HCT116 (cell line): ENCODE data around the gene IL4. TPM values are rescaled to one million over a fixed set of nuclear protein-coding genes. Genes with fewer than 3 reads are reported as not detected.

Source experiments
- ATAC-seq: fragments of 200-7000 bp; cut with Tn5 transposase; 2 replicates; pipeline ENCODE4 v1.9.1; 2020; ENCODE audit warnings: mild to moderate bottlenecking, moderate library complexity
- BruUV-seq: library from RNA; stranded (reverse); fragments of 400-500 nt; replicated peaks from 2 replicates; lab custom pipeline; 2021; lab: Mats Ljungman, UMichigan
- CTCF ChIA-PET: fragments of 300-600 bp; sonication (Branson Sonifier 250); formaldehyde crosslinking; loops from one replicate; lab custom pipeline; 2021; ENCODE audit warnings: antibody characterized with exemption; lab: Charles Lee
- POLR2A ChIA-PET: fragments of 300-600, 350-600 bp; sonication (Branson Sonifier 250); formaldehyde crosslinking; loops from one replicate; lab custom pipeline; 2021; ENCODE audit warnings: antibody characterized with exemption; lab: Charles Lee
- RAD21 ChIA-PET, 2 experiments: fragments of 300-600 bp; sonication (Branson Sonifier 250); formaldehyde crosslinking; loops; one replicate each; lab custom pipeline; 2023; ENCODE audit warnings: low total read pairs in 2 of 2; ENCODE audit not compliant: uncharacterized antibody in 2 of 2, unreplicated experiment in 2 of 2, low non-redundant PET in 1 of 2; lab: Charles Lee
- DNase-seq: peaks from one replicate; pipeline ENCODE4 v3.0.0-alpha.2; 2010; ENCODE audit warnings: low read depth, low spot score
- H2AFZ ChIP-seq: fragments of 200-600 bp; shearing (Covaris generic), sonication (generic); 2 replicates; pipeline ENCODE4 v1.6.1; 2017; ENCODE audit warnings: low read depth, mixed run types, mixed read lengths, antibody characterized with exemption, low read length; ENCODE audit not compliant: poor library complexity, severe bottlenecking
- H3K27ac ChIP-seq: 2 replicates; pipeline ENCODE4 v1.5.1; 2012; ENCODE audit warnings: low read depth, low read length
- H3K27me3 ChIP-seq: fragments of 200-600 bp; sonication (generic); 2 replicates; pipeline ENCODE4 v1.6.1; 2016; ENCODE audit warnings: mixed run types, low read length, mixed read lengths; ENCODE audit not compliant: insufficient read depth
- H3K36me3 ChIP-seq, 2 experiments: fragments of 200-500 bp in 1 of 2; fragments of 200-600 bp in 1 of 2; sonication (Bioruptor generic) in 1 of 2; sonication (generic) in 1 of 2; 2 replicates each; pipeline versions ENCODE4 v1.5.1 to v1.6.1; 2014 to 2016; ENCODE audit warnings: low read length in 2 of 2, inconsistent platforms in 1 of 2, mixed read lengths in 1 of 2, mixed run types in 1 of 2; ENCODE audit not compliant: insufficient read depth in 2 of 2, control insufficient read depth in 1 of 2
- H3K4me1 ChIP-seq, 2 experiments: fragments of 200-600 bp in 1 of 2; sonication (generic) in 1 of 2; 2 replicates each; pipeline versions ENCODE4 v1.5.1 to v1.6.1; 2012 to 2017; ENCODE audit warnings: low read length in 2 of 2, inconsistent platforms in 1 of 2, mild to moderate bottlenecking in 1 of 2, mixed read lengths in 1 of 2, mixed run types in 1 of 2, moderate library complexity in 1 of 2; ENCODE audit not compliant: insufficient read depth in 2 of 2, control insufficient read depth in 1 of 2
- H3K4me2 ChIP-seq: fragments of 200-600 bp; sonication (generic); 2 replicates; pipeline ENCODE4 v1.6.1; 2017; ENCODE audit warnings: mixed run types, low read length, mixed read lengths
- H3K4me3 ChIP-seq, 2 experiments: fragments of 200-600 bp in 1 of 2; sonication (generic) in 1 of 2; replicated peaks in 1 of 2; 2 replicates each; pipeline ENCODE4 v1.5.1; 2011 to 2016; ENCODE audit warnings: low read length in 2 of 2, control low read depth in 1 of 2, low read depth in 1 of 2, mild to moderate bottlenecking in 1 of 2, mixed read lengths in 1 of 2, mixed run types in 1 of 2
- H3K79me2 ChIP-seq: fragments of 200-600 bp; sonication (generic); 2 replicates; pipeline ENCODE4 v1.6.1; 2017; ENCODE audit warnings: mild to moderate bottlenecking, mixed run types, low read length, moderate library complexity, mixed read lengths; ENCODE audit not compliant: insufficient read depth
- H3K9ac ChIP-seq: fragments of 200-600 bp; sonication (generic); 2 replicates; pipeline ENCODE4 v1.6.1; 2016; ENCODE audit warnings: low read length, mixed read lengths
- H3K9me2 ChIP-seq: fragments of 200-600 bp; sonication (generic), shearing (Covaris generic); 2 replicates; pipeline ENCODE4 v1.6.1; 2017; ENCODE audit warnings: mixed run types, mild to moderate bottlenecking, moderate library complexity; ENCODE audit not compliant: insufficient read depth
- H3K9me3 ChIP-seq, 2 experiments: fragments of 200-500 bp in 1 of 2; fragments of 200-600 bp in 1 of 2; sonication (Bioruptor generic) in 1 of 2; sonication (generic) in 1 of 2; 2 replicates each; pipeline ENCODE4 v1.6.1; 2014 to 2017; ENCODE audit warnings: low read length in 2 of 2, mixed read lengths in 2 of 2, inconsistent platforms in 1 of 2, low read depth in 1 of 2, mild to moderate bottlenecking in 1 of 2, mixed run types in 1 of 2, moderate library complexity in 1 of 2; ENCODE audit not compliant: control insufficient read depth in 1 of 2, insufficient read depth in 1 of 2
- H4K20me1 ChIP-seq: fragments of 200-600 bp; sonication (generic), shearing (Covaris generic); 2 replicates; pipeline ENCODE4 v1.6.1; 2017; ENCODE audit warnings: mixed run types, mild to moderate bottlenecking, moderate library complexity; ENCODE audit not compliant: insufficient read depth
- ATF3 ChIP-seq: IDR thresholded peaks from 2 replicates; pipeline ENCODE4 v1.6.1; 2012
- CBX3 ChIP-seq: IDR thresholded peaks from 2 replicates; pipeline ENCODE4 v1.6.1; 2012; ENCODE audit warnings: low read depth
- CTCF ChIP-seq, 3 experiments: fragments of 200-600 bp in 1 of 3; sonication (generic) in 1 of 3; IDR thresholded peaks in 2 of 3; conservative IDR thresholded peaks in 1 of 3; 2 replicates each; pipeline ENCODE4 v1.5.1; 2012 to 2017; ENCODE audit warnings: low read depth in 2 of 3, low read length in 2 of 3, antibody characterized with exemption in 1 of 3, borderline replicate concordance in 1 of 3, control low read depth in 1 of 3, mild to moderate bottlenecking in 1 of 3, mixed read lengths in 1 of 3, mixed run types in 1 of 3, moderate library complexity in 1 of 3; ENCODE audit not compliant: insufficient read depth in 1 of 3
- EZH2 ChIP-seq: fragments of 200-600 bp; sonication (generic); IDR thresholded peaks from 2 replicates; pipeline ENCODE4 v1.6.1; 2017; ENCODE audit warnings: antibody characterized with exemption, mixed run types
- JUND ChIP-seq: IDR thresholded peaks from 2 replicates; pipeline ENCODE4 v1.6.1; 2012
- MAX ChIP-seq: IDR thresholded peaks from 2 replicates; pipeline ENCODE4 v1.6.1; 2012
- POLR2A ChIP-seq: IDR thresholded peaks from 2 replicates; pipeline ENCODE4 v1.7.0; 2011; ENCODE audit warnings: borderline replicate concordance; ENCODE audit not compliant: insufficient read depth, insufficient read length; ENCODE audit errors: extremely low read depth
- REST ChIP-seq: IDR thresholded peaks from 2 replicates; pipeline ENCODE4 v1.6.1; 2012; ENCODE audit warnings: low read depth
- SIN3A ChIP-seq: IDR thresholded peaks from 2 replicates; pipeline ENCODE4 v1.6.1; 2012; ENCODE audit warnings: low read depth
- SRF ChIP-seq: IDR thresholded peaks from 2 replicates; pipeline ENCODE4 v1.6.1; 2012; ENCODE audit warnings: low read depth
- TCF7L2 ChIP-seq: IDR thresholded peaks from 2 replicates; pipeline ENCODE4 v1.7.0; 2011; ENCODE audit warnings: borderline replicate concordance, inconsistent platforms; ENCODE audit not compliant: insufficient read depth, insufficient read length; ENCODE audit errors: extremely low read depth
- YY1 ChIP-seq: IDR thresholded peaks from 2 replicates; pipeline ENCODE4 v1.6.1; 2011; ENCODE audit warnings: low read length, low read depth, moderate library complexity, mild to moderate bottlenecking; ENCODE audit not compliant: insufficient replicate concordance; ENCODE audit errors: extremely low read depth
- ZBTB33 ChIP-seq: IDR thresholded peaks from 2 replicates; pipeline ENCODE4 v1.6.1; 2011; ENCODE audit warnings: mild to moderate bottlenecking, low read length, moderate library complexity; ENCODE audit not compliant: insufficient replicate concordance; ENCODE audit errors: extremely low read depth
- ZFX ChIP-seq: fragments of 450-650 bp; IDR thresholded peaks from 2 replicates; pipeline ENCODE4 v1.6.1; 2017
- ZNF274 ChIP-seq: fragments of 200-500 bp; sonication (Bioruptor generic); IDR thresholded peaks from 2 replicates; pipeline ENCODE4 v1.6.1; 2014; ENCODE audit warnings: mild to moderate bottlenecking, low read depth, low read length, inconsistent platforms
- intact Hi-C: fragments of 100-400 bp; cut with micrococcal nuclease; formaldehyde crosslinking; loops from 2 replicates; pipeline ENCODE4 v1.10.0; 2022
- total RNA-seq: library from RNA; stranded (reverse); gene quantifications from one replicate; pipeline ENCODE4 v1.2.1, GENCODE V29; 2021; ENCODE audit not compliant: unreplicated experiment

The IL4 gene
- total RNA-seq, 1 experiment from 2014 or later: not detected

- no peak for TF ChIP-seq ZFX
These were observed 2.3 kb downstream of the IL4 start (continued) for GRCh38 chr5:132675936-132676689.

- Histone ChIP-seq H3K9ac (no peak overlapping the region), H3K79me2 (no peaks in the 10 kb centered on the region), H3K4me1 (peaks cover 24 to 34% of the 10 kb centered on the region in 2 experiments), H3K4me2 (peak overlapping the region; percentile 49), H3K27ac (no peak overlapping the region), H3K9me2 (no peaks in the 10 kb centered on the region), H3K36me3 (no peaks in the 10 kb centered on the region), H3K27me3 (no peaks in the 10 kb centered on the region), H2AFZ (peak overlapping the region; percentile 65), H3K9me3 (no peaks in the 10 kb centered on the region), H4K20me1 (no peaks in the 10 kb centered on the region), H3K4me3 (no peak overlapping the region)
- ChIA-PET RAD21 (no interaction called here), POLR2A (interaction anchor here (1.3 kb wide), 1 partner anchor 17 kb away, joined by 3 read pairs; no protein-coding TSS in a partner anchor), CTCF (interaction anchor here (1.0 to 1.8 kb wide), 5 partner anchors 13 to 171 kb away, joined by 3 to 10 read pairs (median 3); no protein-coding TSS in a partner anchor)
- DNase-seq: peak; percentile 79
- ATAC-seq: peak; percentile 98
- intact Hi-C loops: loop anchor here (1.0 to 10.0 kb wide), 3 partner anchors 143 to 290 kb away; no protein-coding TSS in a partner anchor
- no TSS peak for BruUV-seq
- TF ChIP-seq ZFX (no peak), YY1 (peak; percentile 15), ATF3 (no peak; the same call in 1 of the 2 replicates), REST (no peak), EZH2 (no peak), JUND (peak; percentile 50; the same call in 1 of the 2 replicates), POLR2A (no peak), ZBTB33 (no peak), SRF (no peak), ZNF274 (no peak), SIN3A (no peak), MAX (peak; percentile 50; the same call in 1 of the 2 replicates), TCF7L2 (no peak), CTCF (IDR thresholded peaks at IDR 0.05 in 2 of 3, conservative IDR thresholded peaks at IDR 0.05 in 1 of 3; ENCODE audit: borderline replicate concordance in 1 of 3, insufficient read depth in 1 of 3, low read depth in 2 of 3, low read length in 2 of 3) (peak; percentile 78 to 84 (median 82)), CBX3 (peak; percentile 75)
These were observed 3.4 kb downstream of the IL4 start for GRCh38 chr5:132677191-132677590.
